SK-N-SH treated with all-trans-retinoic acid at 6 μM for 48 hours (cell line): ENCODE results near the gene TEX13D.

Experiments used
- ARNTL ChIP-seq: fragments of 450-650 bp; formaldehyde crosslinking; IDR thresholded peaks from 2 replicates; pipeline ENCODE4 v1.5.0; 2020; ENCODE audit warnings: low read depth, mild to moderate bottlenecking, moderate library complexity, borderline replicate concordance
- BACH2 ChIP-seq: fragments of 250-450 bp; sonication (Bioruptor Pico); IDR thresholded peaks from 2 replicates; pipeline ENCODE4 v1.9.0; 2021; ENCODE audit warnings: mild to moderate bottlenecking, borderline replicate concordance
- PATZ1 ChIP-seq: fragments of 250-450 bp; sonication (Bioruptor Pico); IDR thresholded peaks from 2 replicates; pipeline ENCODE4 v1.8.0; 2020; ENCODE audit warnings: mild to moderate bottlenecking, moderate library complexity, borderline replicate concordance
- RARB ChIP-seq: fragments of 250-450 bp; sonication (Bioruptor Pico); IDR thresholded peaks from 2 replicates; pipeline ENCODE4 v1.8.0; 2021; ENCODE audit warnings: mild to moderate bottlenecking, moderate library complexity
- ZFP30 ChIP-seq: fragments of 450-650 bp; formaldehyde crosslinking; IDR thresholded peaks from 2 replicates; pipeline ENCODE4 v1.5.0; 2022; ENCODE audit warnings: mild to moderate bottlenecking, moderate library complexity

GRCh38 chrX:124337916-124338315 lies 5.5 kb downstream of the TEX13D start:
- TF ChIP-seq ZFP30 (CRISPR knock-in tag): no peak
- no peak for TF ChIP-seq ARNTL (CRISPR knock-in tag)
- TF ChIP-seq PATZ1 (CRISPR knock-in tag): no peak
- TF ChIP-seq RARB (CRISPR knock-in tag): no peak
- TF ChIP-seq BACH2: no peak
